Measurements from ENCODE around the gene CYTIP. TPM values are rescaled to one million over a fixed set of nuclear protein-coding genes. Genes with fewer than 3 reads are reported as not detected.

Gene CYTIP
- total RNA-seq, 1 experiment from 2014 or later = 0.19 TPM

GRCh38 chr2:157469726-157470125 is 25.8 kb upstream of the CYTIP start:
- Mint-ChIP-seq H3K4me3 (ENCODE audit: unreplicated experiment) (no peak overlapping the region), H3K27me3 (ENCODE audit: insufficient read depth, unreplicated experiment) (no peaks in the 10 kb centered on the region), H3K9me3 (ENCODE audit: unreplicated experiment) (no peaks in the 10 kb centered on the region), H3K27ac (ENCODE audit: low read depth, unreplicated experiment) (no peak overlapping the region), H3K4me1 (ENCODE audit: insufficient read depth, unreplicated experiment) (peaks cover 7% of the 10 kb centered on the region), H3K36me3 (ENCODE audit: insufficient read depth, unreplicated experiment) (no peaks in the 10 kb centered on the region)
- no TSS peak for BruUV-seq (replicated peaks)
- intact Hi-C loops (cut with micrococcal nuclease) = no loop called here
- POLR2A ChIA-PET = no interaction called here
- no peak for TF ChIP-seq CTCF (IDR thresholded peaks at IDR 0.05; ENCODE audit: unreplicated experiment)
- CTCF ChIA-PET = interaction anchor here (0.6 kb wide), 1 partner anchor 65 kb away, joined by 3 read pairs; no protein-coding TSS in a partner anchor
- DNase-seq (ENCODE audit: unreplicated experiment) = no peak

- DNase-seq (ENCODE audit: unreplicated experiment) = no peak
- TF ChIP-seq CTCF (IDR thresholded peaks at IDR 0.05; ENCODE audit: unreplicated experiment) = no peak
- H3K27me3 Mint-ChIP-seq (ENCODE audit: insufficient read depth, unreplicated experiment) = no peaks in the 10 kb centered on the region
- no peak overlapping the region for H3K27ac Mint-ChIP-seq (ENCODE audit: low read depth, unreplicated experiment)
- BruUV-seq (replicated peaks) = no TSS peak
- intact Hi-C loops (cut with micrococcal nuclease) = no loop called here
- H3K36me3 Mint-ChIP-seq (ENCODE audit: insufficient read depth, unreplicated experiment) = no peaks in the 10 kb centered on the region
- no peaks in the 10 kb centered on the region for H3K9me3 Mint-ChIP-seq (ENCODE audit: unreplicated experiment)
- ChIA-PET POLR2A (no interaction called here), CTCF (interaction anchor here (1.2 kb wide), 1 partner anchor 9 kb away, joined by 3 read pairs; no protein-coding TSS in a partner anchor)
- no peak overlapping the region for H3K4me3 Mint-ChIP-seq (ENCODE audit: unreplicated experiment)
- H3K4me1 Mint-ChIP-seq (ENCODE audit: insufficient read depth, unreplicated experiment) = peaks cover 7% of the 10 kb centered on the region
Observed at GRCh38 chr2:157468931-157469708, 25.2 kb upstream of the CYTIP start.

- peaks cover 7% of the 10 kb centered on the region for H3K4me1 Mint-ChIP-seq (ENCODE audit: insufficient read depth, unreplicated experiment)
- BruUV-seq (replicated peaks) = no TSS peak
- intact Hi-C loops (cut with micrococcal nuclease) = no loop called here
- no peaks in the 10 kb centered on the region for H3K9me3 Mint-ChIP-seq (ENCODE audit: unreplicated experiment)
- H3K27me3 Mint-ChIP-seq (ENCODE audit: insufficient read depth, unreplicated experiment) = no peaks in the 10 kb centered on the region
- CTCF ChIA-PET = interaction anchor here (0.9 to 1.6 kb wide), 5 partner anchors 30 to 164 kb away, joined by 3 to 4 read pairs (median 3); no protein-coding TSS in a partner anchor
- no peak overlapping the region for H3K27ac Mint-ChIP-seq (ENCODE audit: low read depth, unreplicated experiment)
- no peaks in the 10 kb centered on the region for H3K36me3 Mint-ChIP-seq (ENCODE audit: insufficient read depth, unreplicated experiment)
- no peak overlapping the region for H3K4me3 Mint-ChIP-seq (ENCODE audit: unreplicated experiment)
- POLR2A ChIA-PET = no interaction called here
- DNase-seq (ENCODE audit: unreplicated experiment) = no peak
- TF ChIP-seq CTCF (IDR thresholded peaks at IDR 0.05; ENCODE audit: unreplicated experiment) = no peak
Observed at GRCh38 chr2:157466764-157467163, 22.9 kb upstream of the CYTIP start.

GRCh38 chr2:157465554-157465953 is 21.7 kb upstream of the CYTIP start:
- Mint-ChIP-seq H3K4me1 (ENCODE audit: insufficient read depth, unreplicated experiment) (peaks cover 7% of the 10 kb centered on the region), H3K27me3 (ENCODE audit: insufficient read depth, unreplicated experiment) (no peaks in the 10 kb centered on the region), H3K4me3 (ENCODE audit: unreplicated experiment) (no peak overlapping the region), H3K9me3 (ENCODE audit: unreplicated experiment) (no peaks in the 10 kb centered on the region), H3K27ac (ENCODE audit: low read depth, unreplicated experiment) (no peak overlapping the region), H3K36me3 (ENCODE audit: insufficient read depth, unreplicated experiment) (no peaks in the 10 kb centered on the region)
- ChIA-PET CTCF (interaction anchor here (1.4 to 1.9 kb wide), 3 partner anchors 12 to 129 kb away, joined by 3 to 5 read pairs (median 4); no protein-coding TSS in a partner anchor), POLR2A (no interaction called here)
- intact Hi-C loops (cut with micrococcal nuclease) = no loop called here
- TF ChIP-seq CTCF (IDR thresholded peaks at IDR 0.05; ENCODE audit: unreplicated experiment) = no peak
- BruUV-seq (replicated peaks) = no TSS peak
- no peak for DNase-seq (ENCODE audit: unreplicated experiment)
